ENCODE results near the gene F5. TPM values are rescaled to one million over a fixed set of nuclear protein-coding genes. Genes with fewer than 3 reads are reported as not detected.

The F5 gene
- 0.06 and 0.10 TPM in 2 replicates for total RNA-seq (2014; rRNA removed; shearing (Covaris generic))

DNA sequence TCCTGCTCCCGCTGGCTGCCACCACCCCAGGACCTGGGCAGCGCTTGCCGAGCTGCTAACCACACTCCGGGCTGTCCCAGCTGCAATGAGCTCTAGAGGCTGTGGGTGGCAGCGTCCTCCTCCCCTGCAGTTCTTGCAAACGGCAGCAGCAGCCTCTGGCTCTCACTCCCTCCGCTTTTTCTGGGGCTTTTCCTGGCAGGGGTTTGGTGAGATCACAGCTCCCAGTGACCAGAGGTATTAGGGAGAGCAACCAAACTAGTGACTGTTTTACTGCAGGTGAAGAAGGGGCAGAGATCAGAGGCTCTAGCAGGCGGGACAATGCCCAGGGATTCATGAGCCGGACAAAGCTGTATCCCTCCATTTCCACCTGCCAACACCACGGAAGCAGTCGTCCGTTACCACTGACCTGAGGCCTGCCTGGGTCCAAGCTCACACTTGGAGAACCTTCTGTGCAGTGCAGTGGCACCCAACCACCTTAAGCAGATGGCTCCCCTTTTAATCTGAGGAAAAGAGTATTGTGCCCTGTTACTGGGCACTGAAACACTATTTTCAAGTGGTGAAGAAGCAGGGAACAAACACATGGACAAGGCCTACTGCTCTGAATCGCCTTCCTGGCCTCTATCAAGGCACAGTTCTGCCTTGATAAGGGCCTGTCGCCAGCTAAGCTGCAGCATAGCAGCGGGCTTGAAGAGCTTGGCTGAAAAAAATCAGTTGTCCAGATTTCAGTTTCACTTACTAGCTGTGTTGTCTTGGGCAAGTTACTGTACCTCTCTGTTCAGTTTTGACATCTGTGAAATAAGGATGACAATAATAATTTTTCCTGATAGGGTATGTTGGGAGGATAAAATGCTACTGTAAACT is at the start of gene F5:
F5 (minus strand) TSS at position 87 of the 861 bp plus-strand sequence. CDS start 95 bp downstream, outside the sequence.
- DNase-seq (ENCODE audit: low spot score) = peak; percentile 63
- in situ Hi-C loops (cut with HindIII; ENCODE audit: low sequenced_read_pairs) = no loop called here

- no peak for DNase-seq (ENCODE audit: low spot score)
- in situ Hi-C loops (cut with HindIII; ENCODE audit: low sequenced_read_pairs) = no loop called here
Measured at GRCh38 chr1:169634877-169635276, 48.6 kb upstream of the F5 start.

- DNase-seq (ENCODE audit: low spot score) = no peak
- in situ Hi-C loops (cut with HindIII; ENCODE audit: low sequenced_read_pairs) = no loop called here
Measured at GRCh38 chr1:169634145-169634544, 47.9 kb upstream of the F5 start.

DNA sequence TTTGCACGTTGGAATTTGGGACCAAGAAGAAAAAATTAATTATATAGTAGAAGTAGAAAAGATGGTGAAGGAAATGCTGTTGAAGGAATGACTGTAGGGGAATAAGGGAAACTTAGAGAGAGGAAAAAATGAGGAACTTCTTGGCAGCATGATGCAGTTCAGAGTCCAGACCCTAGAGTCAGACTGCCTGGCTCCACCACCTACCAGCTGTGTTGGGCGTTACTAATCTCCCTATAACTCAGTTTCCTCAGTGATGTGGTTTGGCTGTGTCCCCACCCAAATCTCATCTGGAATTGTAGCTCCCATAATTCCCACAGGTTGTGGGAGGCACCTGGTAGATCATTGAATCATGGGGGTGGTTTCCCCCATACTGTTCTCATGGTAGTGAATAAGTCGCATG is 45.0 kb upstream of the F5 start:
- no peak for DNase-seq (ENCODE audit: low spot score)
- in situ Hi-C loops (cut with HindIII; ENCODE audit: low sequenced_read_pairs) = no loop called here

GRCh38 chr1:169630006-169630405 is 43.7 kb upstream of the F5 start, which contains the start of gene SELP:
SELP (minus strand) TSS chr1:169630124; CDS start chr1:169630074, 50 bp downstream.
- DNase-seq (ENCODE audit: low spot score) = no peak
- in situ Hi-C loops (cut with HindIII; ENCODE audit: low sequenced_read_pairs) = no loop called here

- no peak for DNase-seq (ENCODE audit: low spot score)
- in situ Hi-C loops (cut with HindIII; ENCODE audit: low sequenced_read_pairs) = no loop called here
Measured at GRCh38 chr1:169624912-169625311, 38.6 kb upstream of the F5 start.

GRCh38 chr1:169624122-169624521 is 37.8 kb upstream of the F5 start:
- in situ Hi-C loops (cut with HindIII; ENCODE audit: low sequenced_read_pairs) = no loop called here
- DNase-seq (ENCODE audit: low spot score) = no peak

DNA sequence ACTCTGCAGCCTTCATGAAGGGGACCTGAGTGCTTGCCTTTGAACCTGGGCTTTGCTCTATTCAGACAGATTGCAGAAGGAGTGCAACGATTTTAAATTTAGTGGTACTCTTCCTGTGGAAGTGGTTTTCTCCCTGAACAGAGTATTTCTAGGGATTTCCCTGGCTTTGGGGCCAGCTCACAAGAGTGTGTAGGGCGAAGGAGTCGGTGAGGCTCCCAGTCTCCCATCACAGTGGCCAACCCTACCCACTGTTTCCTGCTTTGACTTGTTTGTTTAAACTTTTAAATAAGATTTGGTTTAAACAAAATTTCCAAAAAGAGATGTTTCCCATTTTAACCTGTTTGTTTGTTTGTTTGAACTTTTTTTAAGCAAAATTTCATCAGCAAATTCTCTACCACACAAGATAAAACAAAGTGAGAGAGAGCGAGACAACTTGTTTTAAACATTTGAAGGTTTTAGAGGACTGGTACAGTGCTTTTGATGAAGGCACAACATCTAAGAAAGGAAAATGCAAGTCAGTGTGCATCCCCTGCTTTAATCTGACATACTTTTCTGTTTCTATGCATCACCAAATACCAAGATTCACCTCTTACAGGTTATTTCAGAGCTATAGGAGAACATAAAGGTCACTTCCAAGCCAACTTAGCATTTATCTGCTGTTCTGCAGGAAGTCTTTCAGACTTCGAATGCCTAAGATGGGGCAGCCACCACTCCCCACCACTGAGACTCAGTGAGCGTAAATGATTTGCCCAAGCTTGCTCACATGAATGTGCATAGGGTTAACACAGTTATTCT is 37.0 kb upstream of the F5 start:
- in situ Hi-C loops (cut with HindIII; ENCODE audit: low sequenced_read_pairs) = no loop called here
- no peak for DNase-seq (ENCODE audit: low spot score)

- no peak for DNase-seq (ENCODE audit: low spot score)
- in situ Hi-C loops (cut with HindIII; ENCODE audit: low sequenced_read_pairs) = no loop called here
Measured at GRCh38 chr1:169620565-169620964, 34.3 kb upstream of the F5 start.

DNA sequence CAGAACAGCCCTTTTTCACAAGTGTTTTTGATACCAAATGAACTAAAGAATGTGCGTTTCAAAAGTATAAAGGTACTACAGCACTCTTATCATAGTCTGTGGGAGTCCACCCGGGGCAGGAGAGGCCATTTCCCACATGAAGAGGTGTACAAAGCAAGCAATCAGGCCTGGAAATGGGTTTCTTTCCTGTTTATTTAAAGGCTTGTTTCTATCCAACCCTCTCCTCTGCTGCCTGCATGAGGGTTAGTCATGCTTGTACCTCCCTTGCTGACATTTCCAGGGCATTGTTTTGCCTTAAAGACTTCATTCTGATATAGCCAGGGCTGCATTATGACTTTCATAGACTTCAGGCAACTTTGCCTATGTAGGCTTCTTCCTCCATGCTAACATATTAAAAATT is 32.1 kb upstream of the F5 start:
- in situ Hi-C loops (cut with HindIII; ENCODE audit: low sequenced_read_pairs) = no loop called here
- DNase-seq (ENCODE audit: low spot score) = no peak

- in situ Hi-C loops (cut with HindIII; ENCODE audit: low sequenced_read_pairs) = no loop called here
- DNase-seq (ENCODE audit: low spot score) = no peak
Measured at GRCh38 chr1:169615803-169616202, 29.5 kb upstream of the F5 start.

DNA sequence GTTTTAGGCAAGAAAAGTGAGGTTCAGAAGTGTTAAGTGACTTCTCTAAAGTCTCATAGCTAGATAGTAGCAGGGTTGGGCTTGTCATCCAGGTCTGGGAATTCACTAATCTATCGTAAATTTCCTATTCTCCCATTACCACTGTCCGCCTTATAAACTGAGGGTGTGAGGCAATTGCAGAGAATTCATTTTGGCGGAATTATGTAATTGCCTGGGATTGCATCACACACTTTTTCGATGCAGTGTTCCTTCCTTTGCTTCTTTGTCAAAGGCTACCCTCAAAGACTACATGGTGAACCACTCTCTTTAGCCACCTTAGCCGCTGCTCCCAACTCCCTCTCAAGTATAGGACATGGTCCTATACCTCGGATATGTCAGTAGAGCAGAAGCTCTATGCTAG is 24.6 kb upstream of the F5 start:
- in situ Hi-C loops (cut with HindIII; ENCODE audit: low sequenced_read_pairs) = no loop called here
- DNase-seq (ENCODE audit: low spot score) = no peak

- in situ Hi-C loops (cut with HindIII; ENCODE audit: low sequenced_read_pairs) = no loop called here
- DNase-seq (ENCODE audit: low spot score) = no peak
Measured at GRCh38 chr1:169610108-169610507, 23.8 kb upstream of the F5 start.

DNA sequence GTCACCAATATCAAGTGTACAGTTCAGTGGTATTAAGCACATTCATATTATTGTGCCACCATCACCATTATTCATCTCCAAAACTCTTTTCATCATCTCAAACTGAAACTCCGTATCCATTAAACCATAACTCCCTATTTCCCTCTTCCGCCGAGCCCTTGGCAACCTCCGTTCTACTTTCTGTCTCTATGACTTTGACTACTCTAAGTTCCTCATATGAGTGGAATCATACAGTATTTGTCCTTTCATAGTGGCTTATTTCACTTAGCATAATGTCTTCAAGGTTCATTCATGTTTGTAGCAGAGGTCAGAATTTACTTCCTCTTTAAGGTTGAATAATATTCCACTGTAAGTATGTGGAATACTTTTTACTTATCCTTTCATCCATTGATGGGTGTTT is 21.9 kb upstream of the F5 start:
- in situ Hi-C loops (cut with HindIII; ENCODE audit: low sequenced_read_pairs) = no loop called here
- no peak for DNase-seq (ENCODE audit: low spot score)

DNA sequence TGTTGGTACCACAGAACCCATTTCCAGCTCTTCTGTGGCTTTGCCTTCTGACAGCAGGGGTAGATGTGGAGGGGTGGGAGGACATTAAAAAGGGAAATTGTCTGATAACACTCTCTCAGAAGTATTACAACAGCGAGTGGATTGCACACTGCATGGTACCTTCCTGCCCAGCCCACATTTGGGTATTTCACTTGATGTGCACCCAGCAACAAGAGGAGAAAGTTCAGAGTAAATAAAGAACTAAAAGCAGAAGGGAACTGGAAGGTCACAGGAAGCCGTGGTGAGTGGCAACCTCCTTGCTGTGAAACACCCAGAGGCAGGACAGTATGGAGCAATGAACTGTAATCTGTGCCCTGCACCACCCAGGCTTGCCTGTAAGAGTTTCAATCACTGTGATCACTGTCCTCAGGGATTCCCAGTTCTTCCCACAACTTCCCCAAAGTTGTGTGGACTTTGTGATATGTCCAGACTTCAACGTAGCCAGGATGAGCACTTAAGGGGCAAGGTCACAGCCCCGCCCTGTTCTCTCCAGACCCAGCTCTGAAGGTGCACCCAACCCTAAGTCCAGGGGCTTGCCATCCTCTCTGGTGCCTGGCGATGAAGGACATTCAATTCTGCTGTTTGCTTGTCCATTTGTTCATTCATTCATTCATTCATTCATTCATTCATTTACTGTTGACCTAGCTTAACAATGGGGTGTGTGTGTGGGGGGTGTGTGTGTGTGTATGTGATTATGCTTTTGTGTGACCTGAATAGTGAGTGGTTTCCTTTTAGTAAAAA is 18.7 kb upstream of the F5 start:
- in situ Hi-C loops (cut with HindIII; ENCODE audit: low sequenced_read_pairs) = no loop called here

GRCh38 chr1:169601096-169601881 is 15.0 kb upstream of the F5 start:
- in situ Hi-C loops (cut with HindIII; ENCODE audit: low sequenced_read_pairs) = no loop called here
- DNase-seq (ENCODE audit: low spot score) = peak; percentile 20

More for the DNA sequence above, 18.7 kb upstream of the F5 start:
- no peak for DNase-seq (ENCODE audit: low spot score)

DNA sequence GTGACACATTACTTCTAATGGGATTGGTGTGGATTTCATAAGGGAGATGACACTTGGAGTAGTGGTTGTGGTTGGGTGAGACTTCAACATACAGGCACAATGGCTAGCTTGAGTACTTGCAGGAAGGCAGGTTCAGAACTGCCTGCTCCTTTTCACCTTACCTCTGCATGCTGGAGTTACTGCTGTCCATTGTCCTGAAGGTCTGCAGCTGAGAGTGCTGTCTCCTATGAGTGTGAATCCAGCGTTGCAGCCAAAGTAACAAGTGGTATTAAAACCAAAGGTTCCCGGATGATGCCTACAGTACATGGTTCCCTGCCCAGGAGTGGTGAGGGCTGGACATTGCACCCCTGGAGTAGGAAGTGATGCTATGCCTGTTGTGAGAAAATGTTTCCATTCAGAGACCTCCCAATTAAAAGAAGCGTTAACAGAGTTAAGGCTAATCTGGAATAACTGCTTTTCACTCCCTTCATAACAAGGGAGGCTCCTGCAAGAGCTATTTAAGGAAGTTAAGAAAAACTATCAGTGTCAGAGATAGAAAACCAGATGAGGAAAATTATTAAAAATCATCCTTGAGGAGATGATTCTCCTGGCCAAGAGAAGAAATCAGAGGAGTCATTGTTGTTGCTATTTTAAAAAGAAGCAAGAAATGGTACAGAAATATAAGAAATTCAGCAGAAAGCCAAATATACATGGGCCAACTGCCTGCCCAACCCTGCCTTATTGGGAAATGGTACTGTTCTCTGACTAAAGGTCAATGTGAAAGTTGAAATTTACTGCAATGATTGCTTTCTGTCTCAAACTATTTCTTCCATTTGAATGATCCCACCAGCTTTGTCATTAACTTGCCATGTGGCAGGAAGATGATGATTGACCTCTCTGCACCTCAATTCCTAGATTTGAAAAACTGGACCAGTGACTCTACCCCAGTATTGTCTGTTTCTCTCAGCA is 9.8 kb upstream of the F5 start:
- in situ Hi-C loops (cut with HindIII; ENCODE audit: low sequenced_read_pairs) = no loop called here
- no peak for DNase-seq (ENCODE audit: low spot score)

DNA sequence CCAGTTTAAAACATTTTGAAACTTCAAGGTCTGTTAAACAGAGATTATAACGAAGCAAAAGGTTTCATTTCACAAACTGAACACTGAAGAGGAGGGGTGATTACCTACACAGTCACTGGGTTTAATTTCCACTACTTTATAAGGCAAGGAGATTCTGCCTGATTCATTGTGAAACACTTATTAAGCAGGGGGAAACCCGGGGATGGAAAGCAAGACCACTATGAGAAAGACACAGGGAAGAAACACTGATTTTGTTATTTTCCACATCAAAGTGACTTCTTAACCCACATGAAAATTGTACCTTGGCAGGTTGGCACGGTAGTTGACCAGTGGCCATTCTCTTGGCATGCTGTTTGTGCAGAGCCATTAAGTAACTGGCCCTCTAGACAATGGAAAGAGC is 8.1 kb upstream of the F5 start:
- in situ Hi-C loops (cut with HindIII; ENCODE audit: low sequenced_read_pairs) = no loop called here
- no peak for DNase-seq (ENCODE audit: low spot score)

Measured in G401 (cell line).